Measurements from ENCODE around the gene CENPH. TPM values are rescaled to one million over a fixed set of nuclear protein-coding genes. Genes with fewer than 3 reads are reported as not detected.
A peak's percentile ranks its signal among the peaks of the same experiment; 100 is the strongest.

CENPH gene
- total RNA-seq, 1 experiment from 2014 or later, result 45.7 TPM

DNA sequence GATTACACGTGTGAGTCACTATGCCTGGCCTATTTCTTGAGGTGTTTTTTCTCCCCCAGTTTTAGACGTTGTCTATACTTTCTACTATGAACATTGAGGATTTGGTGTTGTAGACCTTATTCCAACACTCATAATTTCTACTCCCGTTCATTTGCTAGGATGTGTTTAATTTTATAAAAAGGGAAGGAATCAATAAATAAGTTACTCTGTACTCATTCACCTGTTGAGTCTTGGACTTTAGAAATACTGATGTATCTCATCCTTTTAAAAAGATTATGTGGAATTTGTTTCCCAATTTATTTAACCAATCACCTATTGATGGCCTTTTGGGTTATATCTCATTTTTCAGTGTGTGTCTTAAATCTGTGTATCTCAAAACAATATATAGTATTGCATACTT is 48.5 kb downstream of the CENPH start:
- peak overlapping the region; percentile 3; the same call in 1 of the 2 replicates for H3K4me3 ChIP-seq
- 0 out of 2 replicates have a peak, but pooled peaks cover under 1% of the 10 kb centered on the region for H4K20me1 ChIP-seq (ENCODE audit: insufficient read depth)
- no peak for DNase-seq
- peaks cover 22% of the 10 kb centered on the region for H3F3A ChIP-seq (ENCODE audit: insufficient read depth, low read depth)
- H3K27me3 ChIP-seq (ENCODE audit: insufficient read depth, low read depth), result no peaks in the 10 kb centered on the region
- BruUV-seq (replicated peaks), result no TSS peak
- intact Hi-C loops (cut with micrococcal nuclease; ENCODE audit: unreplicated experiment), result no loop called here
- peaks cover 43% of the 10 kb centered on the region for H3K4me1 ChIP-seq (replicated peaks; ENCODE audit: insufficient read depth)
- peak overlapping the region; percentile 89 for H3K27ac ChIP-seq
- peak overlapping the region; percentile 70 for H3K4me2 ChIP-seq
- peaks cover 77% of the 10 kb centered on the region for H3K79me2 ChIP-seq (ENCODE audit: low read depth)
- no peaks in the 10 kb centered on the region for H3K9me2 ChIP-seq (ENCODE audit: insufficient read depth)
- ChIA-PET CTCF (no interaction called here), POLR2A (ENCODE audit: unreplicated experiment) (no interaction called here)
- H2AFZ ChIP-seq, result no peak overlapping the region
- H3K9me3 ChIP-seq (ENCODE audit: insufficient read depth, low read depth), result no peaks in the 10 kb centered on the region; the same call in 1 of the 2 replicates
- H3K36me3 ChIP-seq (ENCODE audit: low read depth), result peaks cover 32% of the 10 kb centered on the region
- no peak for TF ChIP-seq EZH2 (IDR thresholded peaks at IDR 0.05; ENCODE audit: low read depth)
- TF ChIP-seq, protein P1, sequence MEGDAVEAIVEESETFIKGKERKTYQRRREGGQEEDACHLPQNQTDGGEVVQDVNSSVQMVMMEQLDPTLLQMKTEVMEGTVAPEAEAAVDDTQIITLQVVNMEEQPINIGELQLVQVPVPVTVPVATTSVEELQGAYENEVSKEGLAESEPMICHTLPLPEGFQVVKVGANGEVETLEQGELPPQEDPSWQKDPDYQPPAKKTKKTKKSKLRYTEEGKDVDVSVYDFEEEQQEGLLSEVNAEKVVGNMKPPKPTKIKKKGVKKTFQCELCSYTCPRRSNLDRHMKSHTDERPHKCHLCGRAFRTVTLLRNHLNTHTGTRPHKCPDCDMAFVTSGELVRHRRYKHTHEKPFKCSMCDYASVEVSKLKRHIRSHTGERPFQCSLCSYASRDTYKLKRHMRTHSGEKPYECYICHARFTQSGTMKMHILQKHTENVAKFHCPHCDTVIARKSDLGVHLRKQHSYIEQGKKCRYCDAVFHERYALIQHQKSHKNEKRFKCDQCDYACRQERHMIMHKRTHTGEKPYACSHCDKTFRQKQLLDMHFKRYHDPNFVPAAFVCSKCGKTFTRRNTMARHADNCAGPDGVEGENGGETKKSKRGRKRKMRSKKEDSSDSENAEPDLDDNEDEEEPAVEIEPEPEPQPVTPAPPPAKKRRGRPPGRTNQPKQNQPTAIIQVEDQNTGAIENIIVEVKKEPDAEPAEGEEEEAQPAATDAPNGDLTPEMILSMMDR (conservative IDR thresholded peaks at IDR 0.05), result no peak

DNA sequence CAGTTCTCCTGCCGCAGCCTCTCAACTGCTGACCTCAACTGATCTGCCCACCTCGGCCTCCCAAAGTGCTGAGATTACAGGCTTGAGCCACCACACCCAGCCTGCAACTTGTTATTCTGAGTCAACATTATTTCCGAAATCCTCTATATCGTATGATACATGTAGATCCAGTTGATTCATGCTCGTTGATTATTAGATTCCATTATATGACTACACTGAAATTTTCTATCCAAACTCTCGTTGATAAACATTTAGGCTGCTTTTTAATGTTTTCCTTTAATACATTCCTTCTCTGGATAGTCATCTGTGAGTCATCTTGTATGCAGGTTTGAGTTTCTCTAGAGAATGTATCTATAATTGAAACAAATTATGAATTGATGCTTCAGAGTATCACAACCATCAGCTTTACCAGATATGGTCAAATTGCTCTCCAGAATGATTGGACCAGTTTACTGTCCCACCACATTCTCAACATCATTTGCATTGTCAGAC is 49.4 kb downstream of the CENPH start:
- BruUV-seq (replicated peaks), result no TSS peak
- DNase-seq, result peak; percentile 47 to 95
- H3K9me3 ChIP-seq (ENCODE audit: insufficient read depth, low read depth), result no peaks in the 10 kb centered on the region; the same call in 1 of the 2 replicates
- peaks cover 42% of the 10 kb centered on the region for H3K4me1 ChIP-seq (replicated peaks; ENCODE audit: insufficient read depth)
- no peaks in the 10 kb centered on the region for H3K9me2 ChIP-seq (ENCODE audit: insufficient read depth)
- H3K79me2 ChIP-seq (ENCODE audit: low read depth), result peaks cover 86% of the 10 kb centered on the region
- H3K27me3 ChIP-seq (ENCODE audit: insufficient read depth, low read depth), result no peaks in the 10 kb centered on the region
- H3K27ac ChIP-seq, result peak overlapping the region; percentile 89
- H4K20me1 ChIP-seq (ENCODE audit: insufficient read depth), result peaks cover 7% of the 10 kb centered on the region; the same call in 1 of the 2 replicates
- peaks cover 22% of the 10 kb centered on the region for H3F3A ChIP-seq (ENCODE audit: insufficient read depth, low read depth)
- peak overlapping the region; percentile 3; the same call in 1 of the 2 replicates for H3K4me3 ChIP-seq
- peak overlapping the region; percentile 70 for H3K4me2 ChIP-seq
- no peak overlapping the region for H2AFZ ChIP-seq
- ChIA-PET CTCF (interaction anchor here (0.6 kb wide), 1 partner anchor 33 kb away, joined by 7 read pairs; no protein-coding TSS in a partner anchor), POLR2A (ENCODE audit: unreplicated experiment) (no interaction called here)
- peaks cover 32% of the 10 kb centered on the region for H3K36me3 ChIP-seq (ENCODE audit: low read depth)
- intact Hi-C loops (cut with micrococcal nuclease; ENCODE audit: unreplicated experiment), result no loop called here
- TF ChIP-seq, protein P1 (conservative IDR thresholded peaks at IDR 0.05), result no peak
- no peak for TF ChIP-seq EZH2 (IDR thresholded peaks at IDR 0.05; ENCODE audit: low read depth)

DNA sequence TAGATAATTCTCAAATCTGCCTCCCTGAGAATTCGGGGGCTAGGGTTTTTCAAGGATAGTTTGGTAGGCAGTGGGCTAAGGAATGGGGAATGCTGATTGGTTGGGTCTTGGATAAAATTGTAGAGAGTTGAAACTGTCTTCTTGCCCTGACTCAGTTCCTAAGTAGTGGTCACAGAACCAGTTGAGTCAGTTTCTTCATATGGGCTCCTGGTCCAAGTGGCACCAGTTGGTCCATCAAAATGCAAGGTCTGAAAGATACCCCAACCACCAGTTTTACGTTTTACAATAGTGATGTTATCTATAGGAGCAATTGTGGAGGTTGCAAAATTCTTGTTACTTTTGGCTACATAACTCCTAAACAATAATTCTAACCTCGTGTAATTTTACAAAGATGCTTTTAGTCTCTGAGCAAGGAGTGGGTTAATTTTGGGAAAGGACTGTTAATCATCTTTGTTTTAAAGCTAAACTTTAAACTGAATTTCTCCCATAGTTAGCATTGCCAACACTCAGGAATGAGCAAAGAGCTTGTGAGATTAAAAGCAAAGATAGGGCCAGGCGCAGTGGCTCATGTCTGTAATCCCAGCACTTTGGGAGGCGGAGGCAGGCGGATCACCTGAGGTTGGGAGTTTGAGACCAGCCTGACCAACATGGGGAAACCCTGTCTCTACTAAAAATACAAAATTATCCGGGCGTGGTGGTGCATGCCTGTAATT is 53.0 kb downstream of the CENPH start:
- CTCF ChIA-PET, result no interaction called here

More for the DNA sequence above, 53.0 kb downstream of the CENPH start:
- Histone ChIP-seq H2AFZ (no peak overlapping the region), H3K27me3 (ENCODE audit: insufficient read depth, low read depth) (no peaks in the 10 kb centered on the region), H3K79me2 (ENCODE audit: low read depth) (peaks cover 97% of the 10 kb centered on the region), H3K9me3 (ENCODE audit: insufficient read depth, low read depth) (no peaks in the 10 kb centered on the region; the same call in 1 of the 2 replicates), H3K4me3 (no peak overlapping the region), H3K9me2 (ENCODE audit: insufficient read depth) (no peaks in the 10 kb centered on the region), H3F3A (ENCODE audit: insufficient read depth, low read depth) (peaks cover 18% of the 10 kb centered on the region), H3K36me3 (ENCODE audit: low read depth) (peaks cover 28% of the 10 kb centered on the region), H3K27ac (no peak overlapping the region), H4K20me1 (ENCODE audit: insufficient read depth) (peaks cover 22% of the 10 kb centered on the region), H3K4me2 (no peak overlapping the region), H3K4me1 (replicated peaks; ENCODE audit: insufficient read depth) (peaks cover 21% of the 10 kb centered on the region)
- no TSS peak for BruUV-seq (replicated peaks)
- intact Hi-C loops (cut with micrococcal nuclease; ENCODE audit: unreplicated experiment), result loop anchor here (10.0 kb wide), 1 partner anchor 92 kb away; the partner anchor contains the start of gene CCDC125
- no peak for TF ChIP-seq EZH2 (IDR thresholded peaks at IDR 0.05; ENCODE audit: low read depth)
- TF ChIP-seq, protein P1 (conservative IDR thresholded peaks at IDR 0.05), result no peak
- POLR2A ChIA-PET (ENCODE audit: unreplicated experiment), result interaction anchor here (0.6 kb wide), 1 partner anchor 212 kb away, joined by 5 read pairs; no protein-coding TSS in a partner anchor
- DNase-seq, result no peak

All from PC-9 (cell line).